H1 (cell line): ENCODE results near the gene ZNF697.

Source experiments
- POLR2A ChIP-seq, 2 experiments: IDR thresholded peaks; 1 replicate in 1 of 2; 2 replicates in 1 of 2; pipeline ENCODE4 v1.6.1; 2011; ENCODE audit warnings: low read depth in 2 of 2, low read length in 2 of 2, mild to moderate bottlenecking in 2 of 2; ENCODE audit errors: control extremely low read depth in 1 of 2
- TF ChIP-seq, protein P1 (sequence below): IDR thresholded peaks from 2 replicates; pipeline ENCODE4 v1.6.1; 2011; ENCODE audit warnings: low read depth, mild to moderate bottlenecking, low read length; ENCODE audit not compliant: insufficient read depth

DNA sequence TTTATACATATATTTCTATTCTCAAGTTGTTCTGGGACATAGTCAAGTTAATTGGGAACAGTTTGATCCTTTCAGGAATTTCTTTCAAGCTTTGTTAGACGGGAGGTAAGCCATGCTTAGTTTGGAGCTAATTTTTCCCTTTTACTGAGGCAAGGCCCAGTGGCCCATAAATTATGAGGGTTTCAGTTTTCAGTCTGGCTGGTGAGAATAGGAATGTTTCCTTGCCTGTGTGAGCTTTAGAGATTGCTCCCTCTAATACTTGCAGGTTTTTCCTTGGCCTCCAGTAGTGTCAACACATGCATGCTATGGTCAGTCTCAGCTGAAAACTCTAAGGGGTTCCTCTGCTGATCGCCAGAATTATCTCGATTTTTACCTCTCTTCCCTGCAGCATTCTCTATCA lies 49.5 kb upstream of the ZNF697 start:
- TF ChIP-seq, protein P1, sequence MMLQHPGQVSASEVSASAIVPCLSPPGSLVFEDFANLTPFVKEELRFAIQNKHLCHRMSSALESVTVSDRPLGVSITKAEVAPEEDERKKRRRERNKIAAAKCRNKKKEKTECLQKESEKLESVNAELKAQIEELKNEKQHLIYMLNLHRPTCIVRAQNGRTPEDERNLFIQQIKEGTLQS = no peak
- no peak for TF ChIP-seq POLR2A (IDR thresholded peaks at IDR 0.05; ENCODE audit: control extremely low read depth in 1 of 2, low read depth in 2 of 2, low read length in 2 of 2)
